ENCODE data around the gene MED7. TPM values are rescaled to one million over a fixed set of nuclear protein-coding genes. Genes with fewer than 3 reads are reported as not detected.

Gene MED7
- total RNA-seq, 1 donor from 2014 or later: 32.5 TPM

DNA sequence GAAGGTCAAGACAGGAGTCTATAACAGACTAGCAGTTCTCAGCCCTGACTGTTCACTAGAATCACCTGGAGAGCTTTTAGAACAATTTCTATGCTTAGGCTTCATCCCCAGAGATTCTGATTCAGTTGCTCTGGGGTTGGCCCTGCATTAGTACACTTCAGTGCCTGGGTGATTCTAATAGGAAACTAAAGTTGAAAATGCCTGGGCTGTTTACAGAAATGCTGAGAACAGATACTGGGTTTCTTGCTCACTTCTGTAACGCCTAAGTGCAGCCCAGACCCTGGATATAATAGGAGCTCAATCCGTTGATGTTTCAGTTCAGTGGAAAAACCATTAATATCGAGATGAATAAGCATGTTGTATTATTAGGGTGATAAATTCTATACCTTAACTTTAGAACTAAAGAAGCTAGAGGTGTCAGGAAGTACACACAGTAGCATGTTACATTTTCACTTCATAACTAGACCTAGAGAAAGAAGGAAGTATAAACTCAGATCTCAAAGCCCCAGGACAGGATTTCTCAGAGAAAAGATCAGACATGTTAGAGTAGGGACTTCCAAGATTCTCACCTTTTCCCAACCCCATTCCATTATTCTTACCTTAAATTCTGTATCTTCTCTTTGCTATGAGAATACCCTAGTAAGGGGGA lies 54.2 kb downstream of the MED7 start:
- H3K27me3 ChIP-seq: no peaks in the 10 kb centered on the region
- no peak overlapping the region for H3K9ac ChIP-seq
- no peak overlapping the region for H3K27ac ChIP-seq
- peaks cover 3% of the 10 kb centered on the region for H3K27me3 Mint-ChIP-seq (ENCODE audit: insufficient read depth, low read depth)
- H3K4me1 Mint-ChIP-seq: no peaks in the 10 kb centered on the region
- H3K36me3 ChIP-seq: no peaks in the 10 kb centered on the region
- H3K79me2 ChIP-seq (ENCODE audit: low read depth): no peaks in the 10 kb centered on the region
- no peaks in the 10 kb centered on the region for H3K4me1 ChIP-seq
- H3K9me3 ChIP-seq (ENCODE audit: low read depth): no peaks in the 10 kb centered on the region
- no peak overlapping the region for H3K27ac Mint-ChIP-seq
- no peak overlapping the region for H2AFZ ChIP-seq (replicated peaks)
- no peak overlapping the region for H3K4me2 ChIP-seq
- TF ChIP-seq, protein P1, sequence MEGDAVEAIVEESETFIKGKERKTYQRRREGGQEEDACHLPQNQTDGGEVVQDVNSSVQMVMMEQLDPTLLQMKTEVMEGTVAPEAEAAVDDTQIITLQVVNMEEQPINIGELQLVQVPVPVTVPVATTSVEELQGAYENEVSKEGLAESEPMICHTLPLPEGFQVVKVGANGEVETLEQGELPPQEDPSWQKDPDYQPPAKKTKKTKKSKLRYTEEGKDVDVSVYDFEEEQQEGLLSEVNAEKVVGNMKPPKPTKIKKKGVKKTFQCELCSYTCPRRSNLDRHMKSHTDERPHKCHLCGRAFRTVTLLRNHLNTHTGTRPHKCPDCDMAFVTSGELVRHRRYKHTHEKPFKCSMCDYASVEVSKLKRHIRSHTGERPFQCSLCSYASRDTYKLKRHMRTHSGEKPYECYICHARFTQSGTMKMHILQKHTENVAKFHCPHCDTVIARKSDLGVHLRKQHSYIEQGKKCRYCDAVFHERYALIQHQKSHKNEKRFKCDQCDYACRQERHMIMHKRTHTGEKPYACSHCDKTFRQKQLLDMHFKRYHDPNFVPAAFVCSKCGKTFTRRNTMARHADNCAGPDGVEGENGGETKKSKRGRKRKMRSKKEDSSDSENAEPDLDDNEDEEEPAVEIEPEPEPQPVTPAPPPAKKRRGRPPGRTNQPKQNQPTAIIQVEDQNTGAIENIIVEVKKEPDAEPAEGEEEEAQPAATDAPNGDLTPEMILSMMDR (IDR thresholded peaks at IDR 0.05): no peak
- TF ChIP-seq EZH2 (IDR thresholded peaks at IDR 0.05) (no peak), EZH2phosphoT487 (IDR thresholded peaks at IDR 0.05) (no peak)
- H3K36me3 Mint-ChIP-seq: no peaks in the 10 kb centered on the region
- H3K4me3 ChIP-seq: no peak overlapping the region
- no peaks in the 10 kb centered on the region for H3F3A ChIP-seq (ENCODE audit: low read depth)
- H3K4me3 Mint-ChIP-seq: no peak overlapping the region
- no peak for DNase-seq (ENCODE audit: low spot score)
- peaks cover 2% of the 10 kb centered on the region for H3K9me3 Mint-ChIP-seq
- H4K20me1 ChIP-seq (ENCODE audit: low read depth): no peaks in the 10 kb centered on the region

Other genes starting within 250 kb of the MED7 start
- gene TIMD4, start 179.6 kb downstream of the MED7 start, total RNA-seq (ENCODE audit: low replicate concordance): not detected in 2 replicates
- gene HAVCR1, start 83.7 kb downstream of the MED7 start, total RNA-seq (ENCODE audit: low replicate concordance): not detected in 2 replicates
- gene HAVCR2, start 33.8 kb downstream of the MED7 start, total RNA-seq (ENCODE audit: low replicate concordance): 0.19 and 0.37 TPM in 2 replicates
- not detected in 2 replicates for gene GARIN3, start 23.4 kb upstream of the MED7 start, total RNA-seq (ENCODE audit: low replicate concordance)
- gene ITK, start 38.0 kb upstream of the MED7 start, total RNA-seq (ENCODE audit: low replicate concordance): not detected in 2 replicates
- 70.2 and 125 TPM in 2 replicates for gene CYFIP2, start 123.3 kb upstream of the MED7 start, total RNA-seq (ENCODE audit: low replicate concordance)